HL-60 (cell line): ENCODE measurements around the gene RBM15B.
"Not testable (repeated sequence)": the region's sequence is repeated elsewhere in the genome, so short reads cannot be mapped to it uniquely, and the experiment has no call there.

Experiments used
- DNase-seq, 2 experiments: peaks; one replicate each; pipeline ENCODE4 v3.0.0-alpha.2; 2010 to 2020; ENCODE audit warnings: low read depth in 1 of 2, low spot score in 1 of 2
- H3K27ac ChIP-seq: fragments of 250-450 bp; sonication (Bioruptor Pico); replicated peaks from 2 replicates; pipeline ENCODE4 v1.5.1; 2020; ENCODE audit warnings: mild to moderate bottlenecking, moderate library complexity
- H3K27me3 ChIP-seq: fragments of 250-450 bp; sonication (Bioruptor Pico); 2 replicates; pipeline ENCODE4 v1.5.1; 2021; ENCODE audit warnings: mild to moderate bottlenecking, moderate library complexity; ENCODE audit not compliant: insufficient read depth, poor library complexity, severe bottlenecking
- H3K4me3 ChIP-seq: replicated peaks from 2 replicates; pipeline ENCODE4 v1.5.1; 2011; ENCODE audit warnings: mild to moderate bottlenecking, control low read depth, low read length; ENCODE audit not compliant: insufficient read depth
- CTCF ChIP-seq: IDR thresholded peaks from one replicate; pipeline ENCODE4 v1.5.1; 2011; ENCODE audit warnings: low read length, control low read depth, inconsistent platforms; ENCODE audit not compliant: insufficient read depth
- GABPA ChIP-seq: IDR thresholded peaks from 2 replicates; pipeline ENCODE4 v1.6.1; 2012; ENCODE audit warnings: low read depth
- POLR2AphosphoS5 ChIP-seq: IDR thresholded peaks from 2 replicates; pipeline ENCODE4 v1.6.1; 2012; ENCODE audit warnings: low read depth
- REST ChIP-seq: IDR thresholded peaks from 2 replicates; pipeline ENCODE4 v1.6.1; 2012; ENCODE audit warnings: low read depth; ENCODE audit not compliant: insufficient replicate concordance
- SPI1 ChIP-seq: IDR thresholded peaks from 2 replicates; pipeline ENCODE4 v1.6.1; 2012; ENCODE audit warnings: low read depth, mild to moderate bottlenecking, borderline replicate concordance

RBM15B gene

GRCh38 chr3:51385621-51386091 lies 5.4 kb upstream of the RBM15B start:
- peak overlapping the region; percentile 63 for H3K4me3 ChIP-seq
- no peaks in the 10 kb centered on the region for H3K27me3 ChIP-seq
- no peak for DNase-seq
- H3K27ac ChIP-seq: peak overlapping the region; percentile 45
- TF ChIP-seq SPI1 (no peak), POLR2AphosphoS5 (no peak; the same call in 1 of the 2 replicates), REST (no peak), GABPA (no peak), CTCF (no peak)

GRCh38 chr3:51386159-51386851 lies 4.8 kb upstream of the RBM15B start:
- Histone ChIP-seq H3K4me3 (peak overlapping the region; percentile 63), H3K27me3 (no peaks in the 10 kb centered on the region), H3K27ac (peak overlapping the region; percentile 45; the same call in 1 of the 2 replicates)
- no peak for TF ChIP-seq CTCF
- TF ChIP-seq SPI1: no peak
- no peak for TF ChIP-seq POLR2AphosphoS5
- no peak for TF ChIP-seq GABPA
- TF ChIP-seq REST: no peak
- DNase-seq: no peak

- Histone ChIP-seq H3K27ac (no peak overlapping the region), H3K4me3 (peak overlapping the region; percentile 63; the same call in 1 of the 2 replicates), H3K27me3 (no peaks in the 10 kb centered on the region)
- no peak for TF ChIP-seq REST
- TF ChIP-seq SPI1: no peak
- no peak for TF ChIP-seq CTCF
- TF ChIP-seq GABPA: no peak
- no peak for TF ChIP-seq POLR2AphosphoS5
- DNase-seq: no peak
These were observed 4.2 kb upstream of the RBM15B start for GRCh38 chr3:51386852-51387229.

GRCh38 chr3:51387281-51387680 lies 3.8 kb upstream of the RBM15B start:
- DNase-seq: peak in 1 of 2 experiments; percentile 41
- H3K27ac ChIP-seq, H3K27me3 ChIP-seq, H3K4me3 ChIP-seq: not testable (repeated sequence)
